HepG2 (cell line): ENCODE measurements around the gene STAB2. TPM values are rescaled to one million over a fixed set of nuclear protein-coding genes. Genes with fewer than 3 reads are reported as not detected.
"Not testable (repeated sequence)": the region's sequence is repeated elsewhere in the genome, so short reads cannot be mapped to it uniquely, and the experiment has no call there.

ENCODE experiments used
- ATAC-seq: fragments of 200-7000 bp; cut with Tn5 transposase; 3 replicates; pipeline ENCODE4 v1.9.1; 2020; ENCODE audit warnings: mild to moderate bottlenecking, moderate library complexity
- BruUV-seq: library from RNA; stranded (reverse); fragments of 400-500 nt; replicated peaks from 2 replicates; lab custom pipeline; 2021; lab: Mats Ljungman, UMichigan
- CTCF ChIA-PET: fragments of 300-600 bp; formaldehyde crosslinking; extraction: SDS; loops from one replicate; lab custom pipeline; 2021; ENCODE audit warnings: low total read pairs, inconsistent platforms, low intra/inter-chr PET ratio; lab: Yijun Ruan, JAX
- POLR2A ChIA-PET: fragments of 350-600 bp; sonication (Branson Sonifier 250); formaldehyde crosslinking; loops from one replicate; lab custom pipeline; 2020; ENCODE audit warnings: antibody characterized with exemption, inconsistent platforms; lab: Yijun Ruan, JAX
- DNase-seq: peaks from one replicate; pipeline ENCODE4 v3.0.0-alpha.2; 2015; ENCODE audit warnings: low spot score
- FAIRE-seq: peaks from 3 replicates; lab custom pipeline; 2011; peaks lifted over from hg19 to GRCh38; lab: Jason Lieb, UNC
- H2AFZ ChIP-seq: one replicate; pipeline ENCODE4 v1.6.1; 2011; ENCODE audit warnings: low read length, inconsistent platforms
- H3K27ac ChIP-seq: fragments of 300-600 bp; 3 replicates; pipeline ENCODE4 v1.8.0; 2011; ENCODE audit warnings: mixed run types, mild to moderate bottlenecking, mixed read lengths, low read length, inconsistent platforms; ENCODE audit not compliant: insufficient read depth; ENCODE audit errors: extremely low read length
- H3K27me3 ChIP-seq, 2 experiments: fragments of 200-600 bp in 1 of 2; 2 replicates in 1 of 2; 3 replicates in 1 of 2; pipeline versions ENCODE4 v1.6.0 to v1.8.0; 2011; ENCODE audit warnings: low read length in 2 of 2, mild to moderate bottlenecking in 2 of 2, moderate library complexity in 2 of 2, inconsistent platforms in 1 of 2; ENCODE audit not compliant: insufficient read depth in 2 of 2, control insufficient read depth in 1 of 2
- H3K36me3 ChIP-seq, 2 experiments: fragments of 200-600 bp in 1 of 2; replicated peaks in 1 of 2; 2 replicates in 1 of 2; 3 replicates in 1 of 2; pipeline versions ENCODE4 v1.5.1 to v1.8.0; 2011; ENCODE audit warnings: low read length in 2 of 2, inconsistent platforms in 1 of 2; ENCODE audit not compliant: insufficient read depth in 2 of 2, control insufficient read depth in 1 of 2
- H3K4me1 ChIP-seq: 2 replicates; pipeline ENCODE4 v1.5.1; 2012; ENCODE audit warnings: low read length, inconsistent platforms; ENCODE audit not compliant: insufficient read depth
- H3K4me2 ChIP-seq: 2 replicates; pipeline ENCODE4 v1.6.0; 2011; ENCODE audit warnings: low read depth, low read length, inconsistent platforms
- H3K4me3 ChIP-seq, 3 experiments: fragments of 200-600 bp in 1 of 3; sonication (generic), shearing (Covaris generic) in 1 of 3; replicated peaks in 1 of 3; 2 replicates each; pipeline ENCODE4 v1.5.1; 2011 to 2016; ENCODE audit warnings: low read length in 3 of 3, inconsistent platforms in 2 of 3, low read depth in 2 of 3, mild to moderate bottlenecking in 2 of 3, control low read depth in 1 of 3, mixed read lengths in 1 of 3; ENCODE audit not compliant: insufficient read depth in 1 of 3
- H3K79me2 ChIP-seq: one replicate; pipeline ENCODE4 v1.6.1; 2011; ENCODE audit warnings: low read length, inconsistent platforms; ENCODE audit not compliant: insufficient read depth
- H3K9ac ChIP-seq: 2 replicates; pipeline ENCODE4 v1.6.0; 2011; ENCODE audit warnings: mild to moderate bottlenecking, low read depth, low read length, inconsistent platforms; ENCODE audit not compliant: insufficient read depth
- H3K9me3 ChIP-seq: 2 replicates; pipeline ENCODE4 v1.5.1; 2012; ENCODE audit warnings: mild to moderate bottlenecking, low read length
- H4K20me1 ChIP-seq: 2 replicates; pipeline ENCODE4 v1.6.0; 2011; ENCODE audit warnings: inconsistent platforms, mild to moderate bottlenecking, low read length, moderate library complexity; ENCODE audit not compliant: insufficient read depth
- FIP1L1 ChIP-seq: fragments of 200-400 bp; formaldehyde crosslinking; IDR thresholded peaks from 2 replicates; pipeline ENCODE4 v1.6.1; 2018; ENCODE audit warnings: low read depth, mild to moderate bottlenecking, low read length, moderate library complexity, borderline replicate concordance; ENCODE audit not compliant: insufficient read depth
- GTF2F1 ChIP-seq: fragments of 150-350 bp; IDR thresholded peaks from 2 replicates; pipeline ENCODE4 v1.6.1; 2014; ENCODE audit warnings: low read length
- HDAC2 ChIP-seq: sonication (generic); formaldehyde crosslinking; IDR thresholded peaks from 2 replicates; pipeline ENCODE4 v1.4.0; 2020; ENCODE audit warnings: missing genetic modification reagents
- PBX2 ChIP-seq: IDR thresholded peaks from 2 replicates; pipeline ENCODE4 v1.6.1; 2016; ENCODE audit warnings: control low read depth
- RBM22 ChIP-seq: fragments of 200-400 bp; formaldehyde crosslinking; optimal IDR thresholded peaks from 2 replicates; pipeline ENCODE3; 2017; ENCODE audit warnings: mild to moderate bottlenecking, low read length, moderate library complexity
- RBM39 ChIP-seq: fragments of 200-400 bp; formaldehyde crosslinking; IDR thresholded peaks from one replicate; pipeline ENCODE4 v1.6.1; 2018; ENCODE audit warnings: antibody characterized with exemption, mild to moderate bottlenecking, low read depth, low read length; ENCODE audit not compliant: poor library complexity, severe bottlenecking
- REXO4 ChIP-seq: sonication (generic); formaldehyde crosslinking; IDR thresholded peaks from 2 replicates; pipeline ENCODE4 v1.8.0; 2022; ENCODE audit warnings: missing genetic modification reagents, mild to moderate bottlenecking, borderline replicate concordance
- TBL1XR1 ChIP-seq: fragments of 150-350 bp; IDR thresholded peaks from 2 replicates; pipeline ENCODE4 v1.6.1; 2014; ENCODE audit warnings: borderline replicate concordance, low read length; ENCODE audit not compliant: partially characterized antibody
- TFDP1 ChIP-seq: IDR thresholded peaks from 2 replicates; pipeline ENCODE4 v1.6.1; 2016; ENCODE audit warnings: missing compliant biosample characterization, missing genetic modification reagents, borderline replicate concordance
- ZNF317 ChIP-seq: sonication (generic); formaldehyde crosslinking; IDR thresholded peaks from 2 replicates; pipeline ENCODE4 v1.5.0; 2020; ENCODE audit warnings: mild to moderate bottlenecking, missing genetic modification reagents
- ZNF557 ChIP-seq: sonication (generic); formaldehyde crosslinking; IDR thresholded peaks from 2 replicates; pipeline ENCODE4 v1.4.0; 2020; ENCODE audit warnings: missing genetic modification reagents
- WGBS: methylation state at CpG from one replicate; pipeline ENCODE4 v1.1.6; 2017; ENCODE audit warnings: low lambda C conversion rate; 5-methylcytosine and 5-hydroxymethylcytosine counted together
- in situ Hi-C: cut with HindIII; loops from 2 replicates; pipeline ENCODE4 v1.10.0; 2017; ENCODE audit warnings: low pct_unique_long_range_greater_than_20kb; ENCODE audit not compliant: extremely low pct_ligation_motif_present
- intact Hi-C: fragments of 100-400 bp; cut with micrococcal nuclease; formaldehyde crosslinking; loops from one replicate; pipeline ENCODE4 v1.10.0; 2022; ENCODE audit not compliant: unreplicated experiment
- polyA plus RNA-seq, 8 experiments: library from polyadenylated mRNA; depleted of rRNA in 3 of 8; stranded (reverse) in 7 of 8; unstranded in 1 of 8; fragments of >200 nt; fragmentation: Illumina TruSeq in 4 of 8; extraction: Trizol in 4 of 8; gene quantifications; 2 replicates each; pipeline versions ENCODE4 v1.2.1 to v1.2.3, GENCODE V29; 2011 to 2016; ENCODE audit warnings: low read depth in 4 of 8, missing spikeins in 1 of 8, mixed read lengths in 1 of 8; ENCODE audit not compliant: insufficient read depth in 1 of 8
- total RNA-seq, 5 experiments: library from RNA; depleted of rRNA; stranded (reverse); fragments of >200 nt; fragmentation: Illumina TruSeq; extraction: Trizol; gene quantifications; 2 replicates each; pipeline ENCODE4 v1.2.3, GENCODE V29; 2016; ENCODE audit warnings: low read depth in 1 of 5

Gene STAB2
- total and polyA plus RNA-seq, 2 of the 13 experiments (the other 11 are each of a cell fraction or from before 2014, with no cell fraction given) = not detected

GRCh38 chr12:103647267-103647666 is 60.2 kb downstream of the STAB2 start (continued):
- no peak for TF ChIP-seq HDAC2

GRCh38 chr12:103652808-103653207 is 65.7 kb downstream of the STAB2 start:
- Histone ChIP-seq H3K36me3 (no peaks in the 10 kb centered on the region), H3K9ac (no peak overlapping the region), H3K27ac (no peak overlapping the region), H3K4me1 (no peaks in the 10 kb centered on the region), H3K79me2 (no peaks in the 10 kb centered on the region), H3K4me3 (no peak overlapping the region), H3K4me2 (no peak overlapping the region), H3K27me3 (no peaks in the 10 kb centered on the region), H3K9me3 (no peaks in the 10 kb centered on the region), H2AFZ (no peak overlapping the region), H4K20me1 (no peaks in the 10 kb centered on the region)
- DNase-seq = no peak
- no TSS peak for BruUV-seq
- intact Hi-C loops (no loop called here), in situ Hi-C loops (no loop called here)
- CTCF ChIA-PET = no interaction called here
- ATAC-seq = no peak
- FAIRE-seq = no peak
- POLR2A ChIA-PET = no interaction called here
- no peak for TF ChIP-seq TFDP1 (CRISPR knock-in tag)
- no peak for TF ChIP-seq GTF2F1
- TF ChIP-seq TBL1XR1 = no peak
- TF ChIP-seq FIP1L1 = no peak
- TF ChIP-seq RBM22 = no peak
- no peak for TF ChIP-seq REXO4 (CRISPR knock-in tag)
- no peak for TF ChIP-seq PBX2 (CRISPR knock-in tag)
- no peak for TF ChIP-seq ZNF317
- TF ChIP-seq ZNF557 (CRISPR knock-in tag) = no peak
- TF ChIP-seq RBM39 = no peak

GRCh38 chr12:103653568-103654173 is 66.6 kb downstream of the STAB2 start:
- H3K79me2 ChIP-seq, H3K36me3 ChIP-seq, in situ Hi-C loops, H2AFZ ChIP-seq, H3K4me3 ChIP-seq, H3K4me2 ChIP-seq, H3K27me3 ChIP-seq, DNase-seq, intact Hi-C loops, FAIRE-seq, H3K9ac ChIP-seq, H4K20me1 ChIP-seq, POLR2A ChIA-PET, H3K27ac ChIP-seq, CTCF ChIA-PET, H3K4me1 ChIP-seq, H3K9me3 ChIP-seq, ATAC-seq, BruUV-seq: not testable (repeated sequence)
- WGBS = 14% methylated on average over 3 of the region's 3 CpGs
